Measurements from ENCODE around the gene PSTPIP1.
A peak's percentile ranks its signal among the peaks of the same experiment; 100 is the strongest.

Gene PSTPIP1

DNA sequence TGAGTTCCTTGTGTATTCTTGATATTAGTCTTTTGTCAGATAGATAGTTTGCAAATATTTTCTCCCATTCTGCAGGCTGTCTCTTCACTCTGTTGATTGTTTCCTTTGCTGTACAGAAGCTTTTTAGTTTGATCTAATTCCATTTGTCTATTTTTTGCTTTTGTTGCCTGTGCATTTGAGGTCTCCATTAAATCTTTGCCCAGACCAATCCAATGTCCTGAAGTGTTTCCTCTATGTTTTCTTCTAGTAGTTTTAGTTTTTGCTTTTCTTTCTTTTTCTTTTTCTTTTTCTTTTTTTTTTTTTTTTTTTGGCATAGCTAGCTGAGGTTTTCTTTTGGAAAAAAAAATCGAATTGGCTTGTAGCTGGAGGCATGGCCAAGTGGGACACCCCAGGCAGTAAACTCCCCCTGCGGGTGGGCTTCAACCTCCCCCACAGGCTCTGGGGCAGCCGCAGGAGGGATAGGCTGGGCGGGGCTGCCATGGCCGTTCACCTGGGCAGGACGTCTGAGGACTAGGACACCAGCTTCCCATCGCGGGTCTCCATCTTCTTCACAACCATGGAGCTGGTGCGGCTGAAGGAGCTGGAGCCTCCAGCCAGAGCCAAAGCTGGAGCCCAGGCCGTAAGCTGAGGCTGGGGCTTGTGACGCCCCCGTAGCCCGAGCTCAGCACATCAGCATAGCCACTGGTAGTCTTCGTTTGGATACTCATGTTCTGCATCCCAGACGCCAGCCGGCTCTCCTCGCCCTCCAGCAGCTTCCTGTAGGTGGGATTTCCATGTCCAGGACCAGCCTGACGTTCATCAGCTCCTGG, 16.2 kb upstream of the PSTPIP1 start:
- no peak for DNase-seq (ENCODE audit: low read depth in 2 of 2)

DNA sequence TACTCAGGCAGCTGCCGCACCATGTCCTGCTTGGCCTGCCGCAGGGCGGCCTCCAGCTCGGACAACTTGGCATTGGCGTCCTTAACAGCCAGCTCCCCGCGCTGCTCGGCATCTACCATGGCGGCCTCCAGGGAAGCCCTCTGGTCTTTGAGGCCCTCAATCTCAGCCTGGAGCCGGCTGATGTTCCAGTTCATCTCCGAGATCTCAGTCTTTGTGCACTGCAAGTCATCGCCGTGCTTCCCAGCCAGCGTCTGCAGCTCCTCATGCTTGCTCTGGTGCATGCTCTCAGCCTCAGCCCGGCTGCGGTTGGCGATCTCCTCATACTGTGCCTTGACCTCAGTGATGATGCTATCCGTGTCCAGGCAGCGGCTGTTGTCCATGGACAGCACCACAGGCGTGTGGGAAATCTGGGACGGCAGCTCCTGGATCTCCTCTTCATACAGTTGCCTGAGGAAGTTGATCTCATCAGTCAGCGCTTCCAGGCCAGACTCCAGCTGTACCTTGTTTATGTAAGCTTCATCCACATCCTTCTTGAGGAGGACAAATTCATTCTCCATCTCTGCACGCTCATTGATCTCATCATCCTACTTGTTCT, 15.5 kb upstream of the PSTPIP1 start:
- DNase-seq (ENCODE audit: low read depth in 2 of 2), result no peak

DNA sequence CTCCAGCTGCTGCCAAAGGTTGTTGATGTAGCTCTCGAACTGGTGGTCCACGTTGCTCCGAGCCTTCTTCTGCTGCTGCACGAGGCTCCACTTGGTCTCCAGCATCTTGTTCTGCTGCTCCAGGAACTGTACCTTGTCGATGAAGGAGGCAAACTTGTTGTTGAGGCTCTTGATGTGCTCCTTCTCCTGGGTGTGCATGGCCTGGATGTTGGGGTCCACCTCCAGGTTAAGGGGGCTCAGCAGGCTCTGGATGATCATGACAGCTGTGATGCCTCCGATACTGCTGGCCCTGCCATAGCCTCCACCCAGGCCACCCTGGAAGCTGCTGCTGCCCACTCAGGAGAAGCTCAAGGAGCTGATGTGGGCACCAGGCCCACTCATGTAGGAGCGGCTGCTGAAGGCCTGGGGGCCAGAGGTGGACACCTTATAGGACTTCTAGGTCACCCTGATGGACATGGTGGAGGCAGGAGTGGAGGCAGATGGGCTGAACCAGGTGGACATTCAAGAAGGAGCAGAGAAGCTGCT, 14.9 kb upstream of the PSTPIP1 start:
- DNase-seq (ENCODE audit: low read depth in 2 of 2), result no peak

DNA sequence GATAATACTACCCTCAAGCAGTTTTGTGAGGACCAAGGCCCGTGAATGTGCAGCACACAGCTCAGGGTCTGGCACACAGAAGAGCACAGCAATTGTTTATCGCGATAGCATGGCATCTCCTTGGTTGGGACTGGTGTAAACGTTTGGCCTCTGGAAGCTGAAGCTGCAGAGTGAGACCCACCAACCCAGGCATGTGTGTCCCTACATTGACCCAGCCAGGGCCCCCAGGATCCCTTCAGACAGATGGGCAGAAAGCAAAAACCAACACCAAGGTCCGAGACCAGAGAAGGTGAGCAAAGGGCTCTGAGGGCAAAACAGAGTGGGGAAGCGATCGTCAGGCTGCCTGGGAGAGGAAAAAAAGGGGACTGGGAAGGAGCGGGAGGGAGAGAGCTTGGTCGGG, 12.6 kb upstream of the PSTPIP1 start:
- no peak for DNase-seq (ENCODE audit: low read depth in 2 of 2)

DNA sequence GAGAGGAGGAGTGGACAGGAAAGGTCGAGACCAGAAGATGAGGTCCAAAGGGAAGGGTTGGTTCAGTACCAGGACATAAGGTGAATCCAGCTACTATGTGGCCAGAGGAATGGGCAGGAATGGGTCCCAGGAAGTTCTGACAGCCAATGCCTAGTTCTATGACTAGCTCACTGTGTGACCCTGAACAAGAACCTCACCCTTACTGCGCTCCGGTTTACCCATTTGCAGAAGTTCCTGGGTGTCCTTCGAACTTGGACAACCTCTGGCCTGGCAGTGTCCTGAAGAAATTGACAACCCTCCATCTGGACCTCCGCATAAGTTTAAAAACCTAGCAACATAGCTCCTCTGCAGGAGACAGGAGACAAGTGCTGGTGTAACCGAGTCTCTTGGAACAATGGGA, 12.2 kb upstream of the PSTPIP1 start:
- no peak for DNase-seq (ENCODE audit: low read depth in 2 of 2)

DNA sequence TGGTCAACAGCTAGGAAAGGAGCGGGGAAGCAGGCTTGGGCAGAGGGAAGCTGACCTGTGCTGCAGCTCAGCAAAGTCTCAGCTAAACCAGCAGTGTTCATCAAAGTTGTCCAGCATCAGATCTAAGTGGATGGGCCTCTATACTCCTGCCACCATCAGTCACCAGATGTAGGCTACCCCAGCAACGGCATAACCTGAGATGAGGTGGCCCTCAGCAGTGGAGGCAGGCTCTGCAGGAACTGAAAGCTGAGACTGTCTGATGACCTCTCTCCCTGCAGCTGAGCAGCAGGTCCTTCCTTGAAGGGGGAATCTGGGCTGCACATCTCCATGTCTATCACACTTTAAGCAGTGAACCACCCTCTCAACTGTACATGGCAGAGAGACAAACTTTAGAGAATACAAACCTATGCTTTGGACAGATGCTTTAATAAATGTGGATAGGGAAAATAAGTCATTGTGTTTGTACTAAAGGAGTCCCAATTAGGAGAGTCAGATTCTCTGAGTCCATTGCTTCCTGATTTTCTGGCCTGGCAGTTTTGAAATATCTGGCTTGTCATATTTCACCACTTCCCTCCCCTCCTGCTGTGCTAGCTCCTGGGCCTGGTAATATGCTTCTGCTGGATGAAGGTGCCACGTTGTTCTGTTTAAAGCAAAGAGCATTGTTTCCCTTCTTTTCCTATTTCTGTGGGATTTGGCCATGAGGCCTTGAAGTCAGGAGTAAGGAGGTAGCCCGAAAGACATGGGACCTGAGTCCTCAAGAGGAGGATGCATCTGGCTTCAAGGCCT, 11.1 kb upstream of the PSTPIP1 start:
- DNase-seq (ENCODE audit: low read depth in 2 of 2), result no peak

DNA sequence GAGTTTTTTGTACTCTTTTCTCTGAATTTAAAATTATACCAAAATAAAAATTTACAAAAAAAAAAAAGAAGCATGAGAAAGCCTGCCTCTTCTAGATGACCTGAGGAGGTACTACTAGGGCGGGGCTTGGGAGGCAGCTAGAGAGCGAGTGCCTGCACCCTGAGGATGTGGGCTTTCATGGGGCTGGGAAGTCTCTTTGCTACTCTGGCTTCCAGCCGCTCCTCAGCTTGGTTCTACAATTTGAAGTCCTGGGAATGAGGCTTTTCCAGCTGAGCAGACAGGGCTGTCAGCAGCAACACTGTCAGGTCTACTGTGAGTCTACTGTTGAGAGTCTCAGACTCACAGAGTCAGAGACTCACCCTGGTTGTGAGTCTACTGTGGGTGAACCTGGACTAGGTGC, 8.2 kb upstream of the PSTPIP1 start:
- DNase-seq (ENCODE audit: low read depth in 2 of 2), result no peak

DNA sequence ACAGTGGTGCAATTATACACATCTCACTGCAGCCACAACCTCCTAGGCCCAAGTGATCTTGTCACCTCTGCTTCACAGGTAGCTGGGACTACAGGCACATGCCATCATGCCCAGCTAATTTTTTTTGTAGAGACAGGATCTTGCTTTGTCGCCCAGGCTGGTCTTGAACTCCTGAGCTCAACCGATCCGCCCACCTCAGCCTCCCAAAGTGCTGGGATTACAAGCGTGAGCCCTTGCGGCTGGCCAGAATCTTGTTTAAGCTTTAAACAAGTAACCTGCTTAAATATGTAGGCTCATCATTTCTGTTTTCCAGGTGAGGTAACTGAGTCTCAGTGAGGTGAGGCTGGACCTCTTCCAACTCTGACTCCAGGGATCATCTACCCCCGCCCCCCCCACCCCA, 7.7 kb upstream of the PSTPIP1 start:
- DNase-seq (ENCODE audit: low read depth in 2 of 2), result no peak

DNA sequence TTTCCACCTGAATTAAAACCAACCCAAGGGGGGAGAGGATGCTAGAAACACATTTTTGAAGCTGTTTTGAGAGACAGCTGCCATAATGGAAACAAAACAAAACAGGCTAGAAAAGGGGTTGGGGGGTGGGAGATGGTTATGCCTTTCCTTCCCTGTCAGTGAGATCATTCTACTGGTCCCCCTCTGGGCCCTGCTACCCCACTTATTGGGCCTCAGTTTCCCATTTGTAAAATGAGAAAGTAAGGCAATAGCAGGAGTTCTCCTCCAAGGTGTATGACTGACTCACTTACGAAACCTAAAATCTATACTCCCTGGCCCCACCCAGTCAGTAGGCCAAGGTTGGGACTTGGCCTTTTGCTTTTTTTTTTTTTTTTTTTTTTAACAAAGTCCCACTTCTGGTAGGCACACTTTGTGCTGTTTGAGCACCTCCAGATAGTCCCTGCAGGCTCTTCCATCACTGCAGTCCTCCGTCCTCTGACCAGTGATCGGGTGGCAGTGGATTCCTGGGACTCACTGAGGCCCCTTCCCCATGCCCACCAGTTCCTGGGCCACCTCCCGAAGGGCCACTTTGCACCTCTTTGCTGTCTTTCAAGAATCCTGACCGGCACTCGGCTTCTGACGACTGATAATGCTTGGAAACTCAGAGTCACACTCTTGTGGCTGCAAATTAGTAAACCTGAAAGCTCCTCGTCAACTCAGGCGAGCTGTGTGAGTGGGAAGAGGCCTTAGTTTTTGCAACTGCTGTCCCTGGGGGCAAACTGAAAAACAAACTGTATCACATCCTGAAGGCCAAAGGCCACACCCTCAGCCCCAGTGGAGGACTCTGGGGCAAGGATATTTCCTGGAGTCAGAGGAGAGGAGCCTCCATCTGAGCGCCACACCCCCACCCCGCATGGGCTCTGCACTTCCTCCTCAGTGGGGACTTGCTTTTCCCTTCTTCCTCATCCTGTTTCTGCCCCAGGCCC, 6.7 kb upstream of the PSTPIP1 start:
- peak; percentile 56 to 57 for DNase-seq (ENCODE audit: low read depth in 2 of 2)

DNA sequence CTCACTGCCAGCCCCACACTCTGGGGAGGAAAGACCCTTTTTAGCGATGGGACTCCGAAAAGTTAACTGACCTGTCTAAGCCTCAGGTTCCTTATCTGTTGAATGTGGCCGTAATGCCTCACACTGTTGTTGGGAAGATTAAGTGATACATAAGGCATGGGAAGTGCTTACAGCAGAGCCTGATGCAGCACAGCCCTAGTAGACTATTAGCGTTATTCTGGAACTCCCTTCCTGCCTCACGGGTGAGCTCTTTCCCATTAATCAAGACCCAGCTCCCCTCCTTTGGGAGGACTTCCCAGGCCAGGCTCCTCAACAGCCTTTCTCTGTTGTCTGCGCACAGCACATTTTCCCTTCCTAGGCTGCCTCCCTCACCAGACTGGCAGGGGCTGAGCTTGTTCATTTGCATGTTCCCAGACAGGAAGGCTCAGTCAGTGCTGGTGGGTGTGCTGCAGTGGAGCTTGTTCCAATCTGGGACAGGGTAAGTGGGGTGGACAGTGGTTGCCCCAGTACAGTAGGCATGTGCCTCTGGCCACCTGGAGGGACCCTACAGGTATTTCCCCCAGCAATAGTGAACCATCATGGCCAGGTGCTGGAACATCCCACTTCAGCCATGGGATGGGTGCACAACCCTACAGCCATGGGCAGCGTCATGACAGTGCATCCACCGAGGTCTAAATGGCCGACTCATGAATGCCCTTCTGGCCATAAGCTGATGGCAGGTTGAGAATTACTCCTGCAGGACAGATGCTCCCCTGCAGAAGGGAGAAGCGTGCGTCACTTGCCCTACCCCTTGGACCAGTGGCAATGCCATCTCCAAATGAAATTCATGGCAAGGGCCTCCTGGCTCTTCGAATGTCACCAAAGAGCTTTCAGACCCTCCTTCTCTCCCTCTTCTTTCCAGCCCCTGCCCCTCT, 5.8 kb upstream of the PSTPIP1 start:
- DNase-seq (ENCODE audit: low read depth in 2 of 2), result no peak

DNA sequence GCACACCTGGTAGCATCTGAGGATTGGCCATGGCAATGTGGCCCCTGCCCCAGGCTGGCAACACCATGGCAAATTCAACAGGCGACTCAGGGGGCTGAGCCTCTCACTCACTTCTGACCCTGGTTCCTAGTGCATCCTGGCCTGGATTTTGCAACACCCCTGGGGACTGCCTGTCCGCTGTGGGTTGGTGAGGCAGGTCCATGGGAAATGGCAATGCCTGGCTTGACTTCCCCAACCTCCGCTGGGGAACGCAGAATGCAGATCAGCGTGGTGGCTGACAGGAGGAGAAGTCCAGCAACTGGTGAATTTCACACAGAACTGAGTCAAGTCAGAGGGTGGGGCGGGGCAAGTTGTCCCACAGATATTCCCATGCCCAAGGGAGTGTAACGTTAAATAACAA, 3.9 kb upstream of the PSTPIP1 start:
- DNase-seq (ENCODE audit: low read depth in 2 of 2), result no peak

DNA sequence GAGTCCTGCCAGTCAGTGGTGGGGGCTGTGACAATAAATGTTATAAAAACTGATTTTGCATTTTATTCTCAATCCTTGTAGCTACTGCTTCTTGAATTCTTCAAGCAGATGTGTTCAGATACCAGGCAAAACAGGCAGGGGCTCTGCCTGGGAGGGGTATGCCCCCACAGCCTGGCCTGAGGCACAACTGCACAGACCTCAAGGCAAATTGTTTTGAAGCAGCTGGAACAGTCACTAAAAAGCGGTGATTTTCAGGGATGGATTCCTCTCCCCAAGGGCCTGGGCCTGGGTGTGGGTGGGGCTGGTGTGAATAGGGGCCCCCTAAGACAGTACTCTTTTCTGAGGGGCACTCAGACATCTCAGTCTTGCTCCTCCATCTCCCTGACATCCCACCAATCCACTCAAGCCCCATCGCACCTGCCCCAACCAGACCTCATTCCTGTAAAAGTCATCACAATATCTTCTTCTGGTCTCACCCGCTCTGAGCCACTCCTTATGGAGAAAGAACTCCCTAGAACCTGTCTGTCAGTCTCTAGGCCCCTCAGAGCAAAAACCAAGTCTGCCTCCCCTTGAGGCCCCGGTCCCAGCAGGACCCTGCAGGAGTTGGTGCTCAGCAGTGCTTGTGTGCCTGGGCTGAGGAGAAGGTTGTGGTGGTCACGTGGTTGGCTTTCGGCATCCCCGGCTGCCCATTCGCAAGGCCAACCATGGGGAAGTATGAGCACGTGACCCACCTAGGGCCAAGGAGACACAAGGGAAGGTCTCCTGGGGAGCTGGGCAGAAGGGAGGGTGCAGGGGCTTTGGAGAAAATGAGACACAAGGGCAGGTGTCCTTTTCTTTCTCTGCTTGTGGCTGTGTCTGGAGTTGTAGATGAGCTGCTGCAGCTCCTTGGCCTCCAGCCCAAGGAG, 2.9 kb upstream of the PSTPIP1 start:
- DNase-seq (ENCODE audit: low read depth in 2 of 2), result no peak

DNA sequence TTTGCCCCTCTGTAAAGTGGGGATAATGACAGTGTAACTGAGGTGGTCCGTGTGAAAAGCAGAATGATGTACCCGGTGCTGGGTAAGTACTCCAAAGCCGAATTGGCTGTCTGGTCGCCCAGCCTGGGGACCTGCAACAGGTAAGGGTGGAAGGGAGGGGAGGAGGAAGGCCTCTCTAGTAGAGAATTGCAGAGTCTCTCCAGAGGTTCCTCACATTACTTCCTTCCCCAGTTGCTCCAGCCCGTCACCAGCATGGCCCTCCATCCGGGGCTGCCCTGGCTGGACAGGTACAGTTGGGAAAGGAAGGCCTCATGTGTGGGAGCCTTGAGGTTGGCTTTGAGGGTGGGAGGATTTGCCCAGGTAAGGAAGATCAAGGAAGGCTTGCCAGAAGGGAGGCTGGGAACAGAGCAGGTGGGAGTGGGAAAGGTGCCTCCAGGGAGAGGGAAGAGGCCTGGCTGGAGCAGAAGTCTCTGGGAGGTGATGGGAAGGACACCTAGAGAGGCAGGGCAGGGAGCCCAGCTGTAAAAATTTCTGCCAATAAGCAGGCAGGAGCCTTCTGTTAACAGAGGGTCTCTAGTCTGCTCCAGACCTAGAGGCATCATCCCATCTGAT, 1.7 kb upstream of the PSTPIP1 start:
- DNase-seq (ENCODE audit: low read depth in 2 of 2), result no peak

DNA sequence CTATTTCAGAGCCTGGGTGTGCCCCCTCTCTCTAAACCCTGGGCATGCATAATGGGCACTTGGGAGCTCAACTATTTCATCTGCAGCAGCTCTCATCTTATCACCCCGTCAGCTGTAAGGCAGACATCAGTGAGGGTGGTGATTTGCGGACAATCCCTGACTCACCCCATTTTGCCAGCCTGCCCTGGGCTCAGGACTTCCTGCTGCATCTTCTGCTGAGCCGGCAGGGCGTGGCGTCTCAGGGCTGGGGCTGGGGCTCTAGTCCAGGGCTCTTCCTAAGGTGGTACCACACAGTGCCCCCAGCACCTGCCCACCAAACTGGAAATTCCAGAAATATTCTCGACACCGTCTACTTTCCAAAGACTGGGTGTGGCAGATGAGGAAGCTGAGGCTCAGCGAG, 925 bp upstream of the PSTPIP1 start:
- peak in 1 of 2 donors; percentile 48 for DNase-seq (ENCODE audit: low read depth in 2 of 2)

DNA sequence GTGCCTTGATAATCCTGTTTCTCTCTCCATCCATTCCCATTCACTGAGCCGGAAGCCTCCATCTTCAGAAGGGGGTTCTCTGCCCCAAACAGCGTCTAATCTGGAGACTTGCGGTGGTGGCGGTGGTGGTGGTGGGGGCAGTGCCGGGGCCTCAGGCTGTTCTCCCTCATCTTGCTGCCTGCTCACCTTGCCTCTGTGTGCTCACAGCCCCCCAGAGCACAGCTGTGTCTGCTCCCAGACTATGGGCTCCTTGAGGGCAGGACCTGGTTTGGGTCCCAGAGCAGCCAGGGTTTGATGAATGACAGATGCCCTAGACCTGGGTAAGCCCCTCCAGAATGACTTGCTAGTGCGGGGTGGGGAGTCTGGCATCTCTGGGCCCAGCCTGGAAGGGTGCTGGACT, 430 bp upstream of the PSTPIP1 start:
- no peak for DNase-seq (ENCODE audit: low read depth in 2 of 2)

DNA sequence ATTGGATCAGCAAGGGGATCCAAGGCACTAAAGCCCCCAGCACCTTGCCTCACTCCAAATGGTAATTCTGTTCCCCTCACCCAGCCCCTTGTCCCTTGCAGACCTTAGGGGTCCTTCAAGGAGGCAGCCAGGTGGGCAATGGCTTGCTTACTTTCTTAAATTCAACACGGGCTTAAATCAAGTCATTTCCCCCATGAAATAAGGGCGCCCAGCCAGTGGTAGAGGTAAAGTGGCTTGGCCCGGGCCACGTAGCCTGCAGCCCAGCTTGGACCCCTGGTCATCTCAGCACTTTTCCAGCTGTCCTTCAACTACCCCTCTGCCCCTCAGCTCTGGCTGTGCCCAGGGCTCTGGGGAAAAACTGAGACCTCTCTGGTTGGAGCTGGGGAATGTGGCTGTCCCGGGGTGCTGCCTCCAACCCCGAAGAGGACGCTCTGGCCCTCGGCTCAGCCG, 1.2 kb downstream of the PSTPIP1 start:
- DNase-seq (ENCODE audit: low read depth in 2 of 2), result no peak

DNA sequence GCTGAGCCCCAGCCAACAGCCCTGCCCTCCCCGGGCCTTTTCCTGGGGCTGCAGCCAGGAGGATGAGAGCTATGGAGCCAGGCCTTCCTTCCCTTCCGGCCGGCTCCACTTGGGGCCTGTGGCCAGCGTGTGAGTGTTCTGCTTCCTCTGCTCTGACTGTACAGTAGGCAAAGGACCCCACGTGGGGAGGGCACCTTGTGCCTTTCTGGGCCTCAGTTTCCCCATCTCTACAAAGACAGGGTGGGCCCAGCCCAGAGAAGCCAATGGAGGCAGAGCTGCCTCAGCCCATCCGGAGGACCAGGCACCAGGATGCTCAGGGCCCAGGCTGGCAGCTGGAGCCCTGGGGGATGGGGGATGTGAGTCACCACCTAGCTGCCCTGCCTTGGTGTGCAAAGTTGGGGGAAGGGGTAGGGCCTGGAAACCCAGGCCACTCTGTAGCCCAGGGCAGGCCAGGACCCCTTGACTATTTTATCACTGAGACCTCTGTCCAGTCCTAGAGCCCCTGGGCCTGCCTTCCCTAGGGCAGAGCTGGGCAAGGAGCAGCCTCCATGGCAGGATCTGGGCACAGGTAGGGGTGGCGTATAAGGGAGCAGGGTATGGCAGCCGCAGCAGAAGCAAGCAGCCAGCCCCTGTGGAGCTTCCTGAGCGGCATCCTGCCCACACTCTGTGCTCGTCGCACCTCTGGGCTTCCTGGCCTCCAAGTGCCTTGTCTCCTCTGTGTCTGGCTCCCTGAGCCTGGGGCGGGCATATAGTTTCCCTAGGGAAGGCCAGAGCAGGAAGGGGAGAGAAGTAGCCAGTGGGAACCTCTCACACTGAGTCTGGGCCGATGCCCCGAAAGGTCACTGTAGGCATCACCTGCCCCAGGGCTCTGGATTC, 1.8 kb downstream of the PSTPIP1 start:
- DNase-seq (ENCODE audit: low read depth in 2 of 2), result peak; percentile 49 to 56

All from activated CD4-positive, alpha-beta T cell treated with anti-CD3 and anti-CD28 coated beads for 24 hours (primary cell).